Upper lobe of left lung (tissue), 4 donors: ENCODE results near the gene DNAJB8.

Source experiments
- CTCF ChIP-seq, 6 experiments: fragments of 450-650 bp in 4 of 6; fragments of 200-600 bp in 2 of 6; sonication (generic) in 2 of 6; IDR thresholded peaks; one replicate each; pipeline ENCODE4 v1.5.1; 2016 to 2019; ENCODE audit warnings: antibody characterized with exemption in 6 of 6
- POLR2A ChIP-seq, 4 donors: fragments of 450-650 bp; IDR thresholded peaks; one replicate each; pipeline ENCODE4 v1.5.1; 2016 to 2017; ENCODE audit warnings: antibody characterized with exemption in 4 of 4, mild to moderate bottlenecking in 2 of 4
- POLR2AphosphoS5 ChIP-seq, 2 donors: sonication (generic); formaldehyde crosslinking; IDR thresholded peaks; one replicate each; pipeline ENCODE4 v1.5.1; 2017; ENCODE audit warnings: antibody characterized with exemption in 2 of 2

- TF ChIP-seq CTCF (IDR thresholded peaks at IDR 0.05) (no peak), POLR2AphosphoS5 (IDR thresholded peaks at IDR 0.05) (no peak), POLR2A (IDR thresholded peaks at IDR 0.05) (no peak)
Measured at GRCh38 chr3:128423525-128424147, 43.1 kb downstream of the DNAJB8 start.
